H1 (cell line): Measurements from ENCODE around the gene GPRIN1. TPM values are rescaled to one million over a fixed set of nuclear protein-coding genes. Genes with fewer than 3 reads are reported as not detected.

ENCODE experiments used
- MAFK ChIP-seq: IDR thresholded peaks from 2 replicates; pipeline ENCODE4 v1.6.1; 2012; ENCODE audit warnings: low read depth, mild to moderate bottlenecking, improper control_type of control experiment, low read length
- POU5F1 ChIP-seq: IDR thresholded peaks from 2 replicates; pipeline ENCODE4 v1.6.1; 2011; ENCODE audit warnings: low read depth, mild to moderate bottlenecking, low read length, moderate library complexity
- SAP30 ChIP-seq: fragments of 300-600 bp; sonication (generic); IDR thresholded peaks from 2 replicates; pipeline ENCODE4 v1.7.1; 2012; ENCODE audit warnings: low read length, moderate library complexity, mild to moderate bottlenecking, inconsistent platforms; ENCODE audit not compliant: insufficient read depth, insufficient replicate concordance
- SP1 ChIP-seq: IDR thresholded peaks from 2 replicates; pipeline ENCODE4 v1.6.1; 2011; ENCODE audit warnings: low read depth, low read length
- SRF ChIP-seq: IDR thresholded peaks from 2 replicates; pipeline ENCODE4 v1.6.1; 2011; ENCODE audit warnings: mild to moderate bottlenecking, low read depth, low read length, moderate library complexity
- TAF1 ChIP-seq: IDR thresholded peaks from 2 replicates; pipeline ENCODE4 v1.6.1; 2011; ENCODE audit warnings: mild to moderate bottlenecking, low read depth, low read length
- TAF7 ChIP-seq: optimal IDR thresholded peaks from 2 replicates; pipeline ENCODE3; 2011; ENCODE audit warnings: low read depth, mild to moderate bottlenecking, inconsistent platforms, low read length, moderate library complexity, borderline replicate concordance
- ZNF274 ChIP-seq: IDR thresholded peaks from 2 replicates; pipeline ENCODE4 v1.7.0; 2012; ENCODE audit warnings: low read length, borderline replicate concordance; ENCODE audit errors: extremely low read depth
- polyA plus RNA-seq, 7 experiments: library from polyadenylated mRNA; depleted of rRNA in 3 of 7; stranded (reverse) in 5 of 7; unstranded in 2 of 7; fragments of >200 nt in 5 of 7; fragments of 200-250 nt in 2 of 7; gene quantifications; 1 replicate in 5 of 7; 2 replicates in 1 of 7; 4 replicates in 1 of 7; pipeline versions ENCODE4 v1.2.1 to v1.2.3, GENCODE V29; 2011 to 2013; ENCODE audit warnings: missing spikeins in 2 of 7, mixed read lengths in 2 of 7
- total RNA-seq: library from RNA; stranded (reverse); fragmentation: NEBNext Ultra II Directional; extraction: Animal tissue kit (Norgen Biotek cat#: 25700); gene quantifications from 2 replicates; pipeline ENCODE4 v1.2.1, GENCODE V29; 2021
- TF ChIP-seq, protein P1 (sequence below): fragments of 300-600 bp; sonication (generic); IDR thresholded peaks from 2 replicates; pipeline ENCODE4 v1.7.1; 2012; ENCODE audit warnings: low read length, moderate library complexity, mild to moderate bottlenecking, inconsistent platforms; ENCODE audit not compliant: insufficient replicate concordance
- TF ChIP-seq, protein P2 (sequence below): IDR thresholded peaks from 2 replicates; pipeline ENCODE4 v1.6.1; 2012; ENCODE audit warnings: inconsistent platforms

GPRIN1 gene
- total and polyA plus RNA-seq, 2 of the 8 experiments (the other 6 are each of a cell fraction or from before 2014, with no cell fraction given) = 3.3 to 12.0 TPM

DNA sequence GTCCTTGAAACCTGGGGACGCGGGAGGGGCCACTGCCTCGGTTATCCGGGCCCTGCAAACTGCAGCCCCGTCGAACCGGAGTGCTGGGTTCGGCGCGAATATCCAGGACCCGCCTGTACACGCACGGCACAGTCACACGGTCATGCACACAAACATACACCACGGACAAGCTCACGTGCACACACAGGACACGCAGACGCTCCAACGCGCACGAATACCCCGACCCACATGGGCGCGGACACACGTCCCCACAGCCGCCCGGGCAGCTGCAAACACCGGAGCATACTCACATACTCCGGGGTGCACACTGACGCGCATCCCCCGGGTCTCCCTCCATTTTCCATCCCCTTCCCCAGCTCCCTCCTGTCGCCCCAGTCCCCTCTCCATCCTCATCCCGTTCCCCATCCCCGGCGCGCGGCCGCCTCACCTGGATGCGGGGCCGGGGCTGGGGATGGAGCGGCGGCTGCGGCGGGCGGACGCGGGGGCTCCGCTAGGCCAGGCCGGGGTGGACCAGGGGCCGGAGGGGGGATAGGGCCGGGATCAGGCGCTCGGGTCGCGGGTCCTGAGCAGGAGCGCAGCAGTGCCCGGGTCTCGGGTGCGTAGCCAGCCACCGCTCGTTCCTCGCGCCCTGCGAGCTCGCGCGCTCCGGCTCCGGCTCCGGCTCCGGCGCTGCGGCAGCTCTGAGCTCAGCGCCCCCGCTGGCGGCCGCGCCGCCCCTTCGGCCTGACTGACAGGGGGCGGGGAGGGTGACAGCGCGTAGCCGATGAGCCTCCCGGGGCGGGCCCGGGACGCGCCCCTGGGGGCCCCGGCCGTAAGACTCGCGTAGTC is 20.1 kb upstream of the GPRIN1 start, which contains the start of the genes EIF4E1B and SNCB (continued):
- TF ChIP-seq, protein P1, sequence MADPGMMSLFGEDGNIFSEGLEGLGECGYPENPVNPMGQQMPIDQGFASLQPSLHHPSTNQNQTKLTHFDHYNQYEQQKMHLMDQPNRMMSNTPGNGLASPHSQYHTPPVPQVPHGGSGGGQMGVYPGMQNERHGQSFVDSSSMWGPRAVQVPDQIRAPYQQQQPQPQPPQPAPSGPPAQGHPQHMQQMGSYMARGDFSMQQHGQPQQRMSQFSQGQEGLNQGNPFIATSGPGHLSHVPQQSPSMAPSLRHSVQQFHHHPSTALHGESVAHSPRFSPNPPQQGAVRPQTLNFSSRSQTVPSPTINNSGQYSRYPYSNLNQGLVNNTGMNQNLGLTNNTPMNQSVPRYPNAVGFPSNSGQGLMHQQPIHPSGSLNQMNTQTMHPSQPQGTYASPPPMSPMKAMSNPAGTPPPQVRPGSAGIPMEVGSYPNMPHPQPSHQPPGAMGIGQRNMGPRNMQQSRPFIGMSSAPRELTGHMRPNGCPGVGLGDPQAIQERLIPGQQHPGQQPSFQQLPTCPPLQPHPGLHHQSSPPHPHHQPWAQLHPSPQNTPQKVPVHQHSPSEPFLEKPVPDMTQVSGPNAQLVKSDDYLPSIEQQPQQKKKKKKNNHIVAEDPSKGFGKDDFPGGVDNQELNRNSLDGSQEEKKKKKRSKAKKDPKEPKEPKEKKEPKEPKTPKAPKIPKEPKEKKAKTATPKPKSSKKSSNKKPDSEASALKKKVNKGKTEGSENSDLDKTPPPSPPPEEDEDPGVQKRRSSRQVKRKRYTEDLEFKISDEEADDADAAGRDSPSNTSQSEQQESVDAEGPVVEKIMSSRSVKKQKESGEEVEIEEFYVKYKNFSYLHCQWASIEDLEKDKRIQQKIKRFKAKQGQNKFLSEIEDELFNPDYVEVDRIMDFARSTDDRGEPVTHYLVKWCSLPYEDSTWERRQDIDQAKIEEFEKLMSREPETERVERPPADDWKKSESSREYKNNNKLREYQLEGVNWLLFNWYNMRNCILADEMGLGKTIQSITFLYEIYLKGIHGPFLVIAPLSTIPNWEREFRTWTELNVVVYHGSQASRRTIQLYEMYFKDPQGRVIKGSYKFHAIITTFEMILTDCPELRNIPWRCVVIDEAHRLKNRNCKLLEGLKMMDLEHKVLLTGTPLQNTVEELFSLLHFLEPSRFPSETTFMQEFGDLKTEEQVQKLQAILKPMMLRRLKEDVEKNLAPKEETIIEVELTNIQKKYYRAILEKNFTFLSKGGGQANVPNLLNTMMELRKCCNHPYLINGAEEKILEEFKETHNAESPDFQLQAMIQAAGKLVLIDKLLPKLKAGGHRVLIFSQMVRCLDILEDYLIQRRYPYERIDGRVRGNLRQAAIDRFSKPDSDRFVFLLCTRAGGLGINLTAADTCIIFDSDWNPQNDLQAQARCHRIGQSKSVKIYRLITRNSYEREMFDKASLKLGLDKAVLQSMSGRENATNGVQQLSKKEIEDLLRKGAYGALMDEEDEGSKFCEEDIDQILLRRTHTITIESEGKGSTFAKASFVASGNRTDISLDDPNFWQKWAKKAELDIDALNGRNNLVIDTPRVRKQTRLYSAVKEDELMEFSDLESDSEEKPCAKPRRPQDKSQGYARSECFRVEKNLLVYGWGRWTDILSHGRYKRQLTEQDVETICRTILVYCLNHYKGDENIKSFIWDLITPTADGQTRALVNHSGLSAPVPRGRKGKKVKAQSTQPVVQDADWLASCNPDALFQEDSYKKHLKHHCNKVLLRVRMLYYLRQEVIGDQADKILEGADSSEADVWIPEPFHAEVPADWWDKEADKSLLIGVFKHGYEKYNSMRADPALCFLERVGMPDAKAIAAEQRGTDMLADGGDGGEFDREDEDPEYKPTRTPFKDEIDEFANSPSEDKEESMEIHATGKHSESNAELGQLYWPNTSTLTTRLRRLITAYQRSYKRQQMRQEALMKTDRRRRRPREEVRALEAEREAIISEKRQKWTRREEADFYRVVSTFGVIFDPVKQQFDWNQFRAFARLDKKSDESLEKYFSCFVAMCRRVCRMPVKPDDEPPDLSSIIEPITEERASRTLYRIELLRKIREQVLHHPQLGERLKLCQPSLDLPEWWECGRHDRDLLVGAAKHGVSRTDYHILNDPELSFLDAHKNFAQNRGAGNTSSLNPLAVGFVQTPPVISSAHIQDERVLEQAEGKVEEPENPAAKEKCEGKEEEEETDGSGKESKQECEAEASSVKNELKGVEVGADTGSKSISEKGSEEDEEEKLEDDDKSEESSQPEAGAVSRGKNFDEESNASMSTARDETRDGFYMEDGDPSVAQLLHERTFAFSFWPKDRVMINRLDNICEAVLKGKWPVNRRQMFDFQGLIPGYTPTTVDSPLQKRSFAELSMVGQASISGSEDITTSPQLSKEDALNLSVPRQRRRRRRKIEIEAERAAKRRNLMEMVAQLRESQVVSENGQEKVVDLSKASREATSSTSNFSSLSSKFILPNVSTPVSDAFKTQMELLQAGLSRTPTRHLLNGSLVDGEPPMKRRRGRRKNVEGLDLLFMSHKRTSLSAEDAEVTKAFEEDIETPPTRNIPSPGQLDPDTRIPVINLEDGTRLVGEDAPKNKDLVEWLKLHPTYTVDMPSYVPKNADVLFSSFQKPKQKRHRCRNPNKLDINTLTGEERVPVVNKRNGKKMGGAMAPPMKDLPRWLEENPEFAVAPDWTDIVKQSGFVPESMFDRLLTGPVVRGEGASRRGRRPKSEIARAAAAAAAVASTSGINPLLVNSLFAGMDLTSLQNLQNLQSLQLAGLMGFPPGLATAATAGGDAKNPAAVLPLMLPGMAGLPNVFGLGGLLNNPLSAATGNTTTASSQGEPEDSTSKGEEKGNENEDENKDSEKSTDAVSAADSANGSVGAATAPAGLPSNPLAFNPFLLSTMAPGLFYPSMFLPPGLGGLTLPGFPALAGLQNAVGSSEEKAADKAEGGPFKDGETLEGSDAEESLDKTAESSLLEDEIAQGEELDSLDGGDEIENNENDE = no peak
- TF ChIP-seq, protein P2, sequence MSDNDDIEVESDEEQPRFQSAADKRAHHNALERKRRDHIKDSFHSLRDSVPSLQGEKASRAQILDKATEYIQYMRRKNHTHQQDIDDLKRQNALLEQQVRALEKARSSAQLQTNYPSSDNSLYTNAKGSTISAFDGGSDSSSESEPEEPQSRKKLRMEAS = peak; percentile 63
- peak; percentile 55 for TF ChIP-seq SAP30
- no peak for TF ChIP-seq TAF1
- peak; percentile 40 for TF ChIP-seq TAF7
- TF ChIP-seq POU5F1 = no peak
- no peak for TF ChIP-seq SRF
- no peak for TF ChIP-seq MAFK
- no peak for TF ChIP-seq ZNF274
- TF ChIP-seq SP1 = no peak
